ENCODE results near the gene GIGYF2. TPM values are rescaled to one million over a fixed set of nuclear protein-coding genes. Genes with fewer than 3 reads are reported as not detected.

GIGYF2 gene
- polyA plus RNA-seq, 1 of the 3 experiments (the other 2 are of a cell fraction): 12.8 TPM

DNA sequence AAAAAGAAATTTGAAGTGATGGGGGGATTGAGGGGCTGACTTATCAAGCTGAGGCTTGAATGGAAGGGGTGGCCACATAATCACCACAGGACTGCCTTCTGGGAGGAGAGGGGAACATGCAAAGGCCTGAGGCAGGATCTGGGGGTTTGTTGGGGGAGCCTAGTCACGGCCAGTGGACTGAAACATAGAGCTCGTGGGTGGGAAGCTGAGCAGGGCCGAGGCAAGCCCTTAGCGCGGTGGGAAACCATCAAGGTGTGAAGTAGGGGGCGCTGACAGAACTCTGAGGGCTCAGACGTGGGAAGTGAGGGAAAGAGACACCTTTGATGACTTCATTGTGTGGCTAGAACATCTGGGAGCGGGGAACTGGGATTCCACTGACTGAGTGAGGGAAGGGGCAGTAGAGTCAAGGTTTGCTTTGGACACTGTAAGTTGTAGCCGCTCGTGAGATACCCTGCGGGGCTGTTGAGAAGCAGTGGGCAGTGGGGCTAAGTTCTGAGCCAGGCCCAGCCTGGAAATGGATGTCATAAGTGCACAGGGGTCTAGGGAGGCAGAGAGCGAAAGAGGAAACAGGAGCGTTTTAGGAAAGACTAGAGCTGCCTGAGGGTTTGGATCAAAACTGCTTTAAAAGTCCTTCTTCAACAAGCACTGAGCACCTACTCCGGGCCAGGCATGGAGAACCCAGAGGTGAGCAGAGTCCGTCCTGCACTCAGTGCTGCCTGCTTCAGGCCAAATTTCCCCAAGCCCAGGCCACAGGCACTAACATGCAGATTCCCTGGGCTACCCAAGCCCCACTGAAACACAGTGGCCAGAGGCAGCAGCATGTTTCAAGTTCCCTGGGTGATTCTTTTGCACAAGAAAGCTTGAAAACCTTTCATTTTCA lies 172.2 kb downstream of the GIGYF2 start:
- Histone ChIP-seq H3K4me3 (ENCODE audit: low read depth in 2 of 2, low read length in 1 of 2) (no peak overlapping the region), H3K4me1 (ENCODE audit: control insufficient read depth in 1 of 2, insufficient read depth in 2 of 2, low read depth in 1 of 2, low read length in 1 of 2) (peaks cover 0 to 5% of the 10 kb centered on the region in 2 experiments; a peak in 1 of 4 replicates), H3K4me2 (no peak overlapping the region), H4K20me1 (ENCODE audit: insufficient read depth) (no peaks in the 10 kb centered on the region), H3K9me3 (no peaks in the 10 kb centered on the region), H3K9me2 (no peaks in the 10 kb centered on the region), H3K79me2 (ENCODE audit: insufficient read depth) (no peaks in the 10 kb centered on the region), H3K27me3 (ENCODE audit: insufficient read depth) (no peaks in the 10 kb centered on the region), H3K36me3 (replicated peaks in 1 of 2; ENCODE audit: control insufficient read depth in 1 of 2, insufficient read depth in 2 of 2, low read length in 1 of 2) (peaks cover 0 to 4% of the 10 kb centered on the region in 2 experiments), H3K27ac (ENCODE audit: low read depth in 2 of 2, low read length in 1 of 2) (no peak overlapping the region), H3K9ac (no peak overlapping the region), H2AFZ (ENCODE audit: low read depth) (no peak overlapping the region), H3F3A (replicated peaks; ENCODE audit: insufficient read depth) (no peaks in the 10 kb centered on the region)
- DNase-seq: no peak
- WGBS (ENCODE audit: low lambda C conversion rate): 85% methylated on average over 13 of the region's 15 CpGs
- CTCF ChIA-PET: interaction anchor here (1.1 kb wide), 1 partner anchor 185 kb away, joined by 3 read pairs; no protein-coding TSS in a partner anchor
- POLR2A ChIA-PET: no interaction called here
- no peak for TF ChIP-seq FOXM1 (IDR thresholded peaks at IDR 0.05; ENCODE audit: low read depth)

- ChIA-PET POLR2A (no interaction called here), CTCF (interaction anchor here (1.1 kb wide), 1 partner anchor 184 kb away, joined by 3 read pairs; no protein-coding TSS in a partner anchor)
- 88% methylated on average over 13 of the region's 21 CpGs for WGBS (ENCODE audit: low lambda C conversion rate)
These were observed 173.1 kb downstream of the GIGYF2 start, which contains the start of gene SNORC for GRCh38 chr2:232870018-232870765. Gene SNORC, plus strand, starts transcription at chr2:232870264. Its CDS starts 78 bp downstream, at chr2:232870342.

More at GRCh38 chr2:232870018-232870765, 173.1 kb downstream of the GIGYF2 start, which contains the start of gene SNORC:
- Histone ChIP-seq H3K27ac (ENCODE audit: low read depth in 2 of 2, low read length in 1 of 2) (no peak within 1 kb of the TSS), H3K9me3 (no peaks in the 10 kb centered on the region), H2AFZ (ENCODE audit: low read depth) (no peak within 1 kb of the TSS), H3K4me2 (no peak within 1 kb of the TSS), H3K4me3 (ENCODE audit: low read depth in 2 of 2, low read length in 1 of 2) (no peak within 1 kb of the TSS), H4K20me1 (ENCODE audit: insufficient read depth) (no peaks in the 10 kb centered on the region), H3K4me1 (ENCODE audit: control insufficient read depth in 1 of 2, insufficient read depth in 2 of 2, low read depth in 1 of 2, low read length in 1 of 2) (peaks cover 0 to 5% of the 10 kb centered on the region in 2 experiments; a peak in 1 of 4 replicates), H3K9me2 (no peaks in the 10 kb centered on the region), H3K36me3 (replicated peaks in 1 of 2; ENCODE audit: control insufficient read depth in 1 of 2, insufficient read depth in 2 of 2, low read length in 1 of 2) (peaks cover 0 to 4% of the 10 kb centered on the region in 2 experiments), H3F3A (replicated peaks; ENCODE audit: insufficient read depth) (no peaks in the 10 kb centered on the region), H3K27me3 (ENCODE audit: insufficient read depth) (no peaks in the 10 kb centered on the region), H3K79me2 (ENCODE audit: insufficient read depth) (no peaks in the 10 kb centered on the region), H3K9ac (no peak within 1 kb of the TSS)
- TF ChIP-seq USF2 (IDR thresholded peaks at IDR 0.05; ENCODE audit: borderline replicate concordance, low read depth, low read length) (no peak), FOSL2 (IDR thresholded peaks at IDR 0.05; ENCODE audit: borderline replicate concordance, low read depth) (no peak), CTCF (IDR thresholded peaks at IDR 0.05) (no peak), MXI1 (IDR thresholded peaks at IDR 0.05; ENCODE audit: low read depth, low read length) (no peak), EP300 (IDR thresholded peaks at IDR 0.05; ENCODE audit: borderline replicate concordance in 1 of 2, low read depth in 1 of 2, low read length in 1 of 2) (no peak)
- TF ChIP-seq, protein P1, sequence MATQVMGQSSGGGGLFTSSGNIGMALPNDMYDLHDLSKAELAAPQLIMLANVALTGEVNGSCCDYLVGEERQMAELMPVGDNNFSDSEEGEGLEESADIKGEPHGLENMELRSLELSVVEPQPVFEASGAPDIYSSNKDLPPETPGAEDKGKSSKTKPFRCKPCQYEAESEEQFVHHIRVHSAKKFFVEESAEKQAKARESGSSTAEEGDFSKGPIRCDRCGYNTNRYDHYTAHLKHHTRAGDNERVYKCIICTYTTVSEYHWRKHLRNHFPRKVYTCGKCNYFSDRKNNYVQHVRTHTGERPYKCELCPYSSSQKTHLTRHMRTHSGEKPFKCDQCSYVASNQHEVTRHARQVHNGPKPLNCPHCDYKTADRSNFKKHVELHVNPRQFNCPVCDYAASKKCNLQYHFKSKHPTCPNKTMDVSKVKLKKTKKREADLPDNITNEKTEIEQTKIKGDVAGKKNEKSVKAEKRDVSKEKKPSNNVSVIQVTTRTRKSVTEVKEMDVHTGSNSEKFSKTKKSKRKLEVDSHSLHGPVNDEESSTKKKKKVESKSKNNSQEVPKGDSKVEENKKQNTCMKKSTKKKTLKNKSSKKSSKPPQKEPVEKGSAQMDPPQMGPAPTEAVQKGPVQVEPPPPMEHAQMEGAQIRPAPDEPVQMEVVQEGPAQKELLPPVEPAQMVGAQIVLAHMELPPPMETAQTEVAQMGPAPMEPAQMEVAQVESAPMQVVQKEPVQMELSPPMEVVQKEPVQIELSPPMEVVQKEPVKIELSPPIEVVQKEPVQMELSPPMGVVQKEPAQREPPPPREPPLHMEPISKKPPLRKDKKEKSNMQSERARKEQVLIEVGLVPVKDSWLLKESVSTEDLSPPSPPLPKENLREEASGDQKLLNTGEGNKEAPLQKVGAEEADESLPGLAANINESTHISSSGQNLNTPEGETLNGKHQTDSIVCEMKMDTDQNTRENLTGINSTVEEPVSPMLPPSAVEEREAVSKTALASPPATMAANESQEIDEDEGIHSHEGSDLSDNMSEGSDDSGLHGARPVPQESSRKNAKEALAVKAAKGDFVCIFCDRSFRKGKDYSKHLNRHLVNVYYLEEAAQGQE (IDR thresholded peaks at IDR 0.05; ENCODE audit: low read depth, low read length): no peak
- TF ChIP-seq, protein P2, sequence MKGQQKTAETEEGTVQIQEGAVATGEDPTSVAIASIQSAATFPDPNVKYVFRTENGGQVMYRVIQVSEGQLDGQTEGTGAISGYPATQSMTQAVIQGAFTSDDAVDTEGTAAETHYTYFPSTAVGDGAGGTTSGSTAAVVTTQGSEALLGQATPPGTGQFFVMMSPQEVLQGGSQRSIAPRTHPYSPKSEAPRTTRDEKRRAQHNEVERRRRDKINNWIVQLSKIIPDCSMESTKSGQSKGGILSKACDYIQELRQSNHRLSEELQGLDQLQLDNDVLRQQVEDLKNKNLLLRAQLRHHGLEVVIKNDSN (IDR thresholded peaks at IDR 0.05; ENCODE audit: borderline replicate concordance, low read depth): no peak
- peak; percentile 10 for DNase-seq
